Measurements from ENCODE around the gene TRERF1. TPM values are rescaled to one million over a fixed set of nuclear protein-coding genes. Genes with fewer than 3 reads are reported as not detected.

Gene TRERF1
- total RNA-seq, 6 experiments from 2014 or later, result 0.29 to 1.2 (median 0.60) TPM

DNA sequence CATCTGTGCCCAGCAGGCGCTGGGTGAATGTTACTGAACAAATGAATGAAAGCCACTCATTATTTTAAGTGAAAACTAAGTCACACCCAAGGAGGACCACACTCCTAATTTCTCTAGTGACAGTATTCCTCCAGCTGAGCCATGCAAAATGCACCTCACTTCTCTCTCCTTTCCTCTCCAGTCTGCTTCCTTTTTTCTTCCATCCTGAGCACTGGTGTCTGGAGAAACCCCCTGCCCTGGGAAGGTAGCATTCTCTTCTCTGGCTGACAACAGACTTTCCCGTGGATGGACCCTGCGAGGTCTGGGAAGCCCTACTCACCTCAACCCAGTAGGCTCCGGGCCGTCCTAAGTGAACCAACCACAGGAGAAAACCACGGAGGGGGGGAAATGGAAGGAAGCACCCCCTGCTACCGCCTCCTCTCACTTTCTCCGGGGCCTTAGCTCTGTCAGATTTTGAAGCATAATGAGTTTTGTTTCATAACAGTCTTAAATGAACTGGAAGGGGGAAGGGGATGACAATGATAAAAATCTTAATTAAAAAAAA, 22.6 kb downstream of the TRERF1 start:
- H3K4me3 ChIP-seq, result no peak overlapping the region
- 55% methylated on average over 6 of the region's 8 CpGs for WGBS (ENCODE audit: insufficient coverage, low coverage, low lambda C conversion rate, missing lambda C conversion rate)
- no peak overlapping the region for H3K27ac ChIP-seq
- no peak for DNase-seq
- peaks cover 0 to 8% (median 0%) of the 10 kb centered on the region in 4 donors for H3K4me1 ChIP-seq
- no peak for TF ChIP-seq POLR2A (IDR thresholded peaks at IDR 0.05)
- TF ChIP-seq, protein P1, sequence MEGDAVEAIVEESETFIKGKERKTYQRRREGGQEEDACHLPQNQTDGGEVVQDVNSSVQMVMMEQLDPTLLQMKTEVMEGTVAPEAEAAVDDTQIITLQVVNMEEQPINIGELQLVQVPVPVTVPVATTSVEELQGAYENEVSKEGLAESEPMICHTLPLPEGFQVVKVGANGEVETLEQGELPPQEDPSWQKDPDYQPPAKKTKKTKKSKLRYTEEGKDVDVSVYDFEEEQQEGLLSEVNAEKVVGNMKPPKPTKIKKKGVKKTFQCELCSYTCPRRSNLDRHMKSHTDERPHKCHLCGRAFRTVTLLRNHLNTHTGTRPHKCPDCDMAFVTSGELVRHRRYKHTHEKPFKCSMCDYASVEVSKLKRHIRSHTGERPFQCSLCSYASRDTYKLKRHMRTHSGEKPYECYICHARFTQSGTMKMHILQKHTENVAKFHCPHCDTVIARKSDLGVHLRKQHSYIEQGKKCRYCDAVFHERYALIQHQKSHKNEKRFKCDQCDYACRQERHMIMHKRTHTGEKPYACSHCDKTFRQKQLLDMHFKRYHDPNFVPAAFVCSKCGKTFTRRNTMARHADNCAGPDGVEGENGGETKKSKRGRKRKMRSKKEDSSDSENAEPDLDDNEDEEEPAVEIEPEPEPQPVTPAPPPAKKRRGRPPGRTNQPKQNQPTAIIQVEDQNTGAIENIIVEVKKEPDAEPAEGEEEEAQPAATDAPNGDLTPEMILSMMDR (IDR thresholded peaks at IDR 0.05), result no peak
- no peaks in the 10 kb centered on the region for H3K27me3 ChIP-seq
- no peaks in the 10 kb centered on the region for H3K9me3 ChIP-seq
- intact Hi-C loops (cut with DNase I), result no loop called here
- no peaks in the 10 kb centered on the region for H3K36me3 ChIP-seq
- no peak for ATAC-seq

DNA sequence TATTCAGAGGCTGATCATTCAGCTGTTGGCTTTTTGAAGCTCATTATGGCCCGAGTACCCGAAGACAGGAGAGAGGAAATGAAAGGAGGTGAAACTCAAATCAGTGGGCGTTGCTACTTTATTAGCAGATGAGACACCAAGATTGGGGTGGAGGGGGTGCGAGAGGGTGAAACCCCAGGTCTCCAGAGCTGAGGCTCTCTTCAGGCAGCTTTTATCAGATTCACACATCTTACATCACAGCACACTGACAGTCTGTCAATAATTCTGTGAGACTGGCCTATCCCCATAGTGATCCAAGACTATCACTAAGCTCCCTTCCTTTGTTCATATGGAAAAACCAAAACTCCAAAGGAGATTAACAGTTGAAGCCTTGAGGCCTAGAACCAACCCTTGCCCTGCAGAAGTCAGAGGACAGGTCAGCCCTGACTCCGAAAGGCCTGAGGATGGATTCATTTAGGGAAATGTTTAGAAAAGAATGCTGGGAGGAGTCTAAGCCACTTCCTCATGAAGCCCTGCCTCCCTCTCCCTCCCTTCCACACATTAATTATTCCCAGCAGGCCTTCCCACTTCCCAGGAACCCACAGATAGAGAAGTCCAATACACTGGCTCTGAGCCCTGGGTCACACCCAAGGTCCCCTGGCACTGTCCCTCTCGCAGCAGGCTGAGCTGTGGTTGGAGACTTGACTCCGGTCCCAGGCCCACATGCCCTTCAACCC, 23.2 kb downstream of the TRERF1 start:
- 57% methylated on average over 7 of the region's 7 CpGs for WGBS (ENCODE audit: insufficient coverage, low coverage, low lambda C conversion rate, missing lambda C conversion rate)
- peak; percentile 65 to 90 (median 76) for ATAC-seq
- no peaks in the 10 kb centered on the region for H3K27me3 ChIP-seq
- DNase-seq, result peak; percentile 41 to 70 (median 69)
- H3K27ac ChIP-seq, result no peak overlapping the region
- TF ChIP-seq, protein P1 (IDR thresholded peaks at IDR 0.05), result no peak
- TF ChIP-seq POLR2A (IDR thresholded peaks at IDR 0.05), result no peak
- H3K4me1 ChIP-seq, result peaks cover 0 to 8% (median 0%) of the 10 kb centered on the region in 4 donors
- H3K36me3 ChIP-seq, result no peaks in the 10 kb centered on the region
- intact Hi-C loops (cut with DNase I), result no loop called here
- no peaks in the 10 kb centered on the region for H3K9me3 ChIP-seq
- H3K4me3 ChIP-seq, result no peak overlapping the region

DNA sequence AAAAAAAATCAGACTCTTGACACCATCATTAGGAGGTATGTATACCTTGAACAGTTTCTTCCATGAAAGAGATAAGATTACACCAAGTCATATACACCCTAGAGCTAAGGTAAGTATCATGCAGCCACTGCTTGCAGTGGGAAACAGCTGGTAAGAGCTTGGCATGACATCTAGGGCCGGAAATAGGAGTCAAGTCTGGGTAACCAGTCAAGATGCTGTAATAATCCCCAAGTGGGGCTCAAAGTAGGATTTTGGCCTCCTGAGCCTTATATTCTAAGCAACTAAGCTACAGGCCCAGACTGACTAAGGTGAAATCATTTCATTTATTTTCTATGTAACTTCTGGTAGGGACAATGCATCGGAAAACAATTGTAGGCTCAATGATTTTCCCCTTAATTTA, 23.9 kb downstream of the TRERF1 start:
- Histone ChIP-seq H3K4me3 (no peak overlapping the region), H3K27ac (no peak overlapping the region), H3K27me3 (no peaks in the 10 kb centered on the region), H3K36me3 (no peaks in the 10 kb centered on the region), H3K9me3 (no peaks in the 10 kb centered on the region), H3K4me1 (peaks cover 0 to 8% (median 0%) of the 10 kb centered on the region in 4 donors)
- DNase-seq (no peak), ATAC-seq (no peak)
- TF ChIP-seq, protein P1 (IDR thresholded peaks at IDR 0.05), result no peak
- no peak for TF ChIP-seq POLR2A (IDR thresholded peaks at IDR 0.05)
- intact Hi-C loops (cut with DNase I), result no loop called here
- 84% methylated on average over 2 of the region's 2 CpGs for WGBS (ENCODE audit: insufficient coverage, low coverage, low lambda C conversion rate, missing lambda C conversion rate)

DNA sequence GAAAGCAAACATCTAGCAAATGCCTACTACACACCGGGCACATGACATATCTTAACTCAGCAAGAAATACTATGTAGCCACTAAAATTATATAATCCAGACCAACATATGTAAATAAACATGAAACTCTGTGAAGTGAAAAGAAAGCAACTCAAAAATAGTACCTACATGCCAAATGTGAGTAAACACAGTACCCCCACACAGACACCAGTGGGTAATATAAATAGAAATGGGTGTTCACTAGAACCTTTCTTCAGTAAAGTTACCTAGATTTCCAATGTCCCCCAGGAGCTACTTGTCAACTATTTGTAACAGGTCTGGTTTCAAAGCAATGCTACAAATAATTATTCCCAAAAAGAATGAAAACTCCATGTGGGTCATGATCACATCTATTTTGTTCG, 25.5 kb downstream of the TRERF1 start:
- H3K9me3 ChIP-seq, result no peaks in the 10 kb centered on the region
- H3K4me3 ChIP-seq, result no peak overlapping the region
- DNase-seq (no peak), ATAC-seq (no peak)
- peaks cover 0 to 8% (median 0%) of the 10 kb centered on the region in 4 donors for H3K4me1 ChIP-seq
- no peaks in the 10 kb centered on the region for H3K36me3 ChIP-seq
- no peak for TF ChIP-seq POLR2A (IDR thresholded peaks at IDR 0.05)
- TF ChIP-seq, protein P1 (IDR thresholded peaks at IDR 0.05), result no peak
- H3K27ac ChIP-seq, result no peak overlapping the region
- no peaks in the 10 kb centered on the region for H3K27me3 ChIP-seq
- 68% methylated on average over 2 of the region's 2 CpGs for WGBS (ENCODE audit: insufficient coverage, low coverage, low lambda C conversion rate, missing lambda C conversion rate)
- intact Hi-C loops (cut with DNase I), result no loop called here
